AG09309 (cell line): Measurements from ENCODE around the gene HDLBP.

Experiments used
- DNase-seq: peaks from one replicate; pipeline ENCODE4 v3.0.0-alpha.2; 2010; ENCODE audit warnings: low read depth
- H3K4me3 ChIP-seq: 2 replicates; pipeline ENCODE4 v1.5.1; 2011; ENCODE audit warnings: mild to moderate bottlenecking, low read depth, low read length, moderate library complexity; ENCODE audit not compliant: control insufficient read depth
- TF ChIP-seq, protein P1 (sequence below): IDR thresholded peaks from 2 replicates; pipeline ENCODE4 v1.5.1; 2011; ENCODE audit warnings: mild to moderate bottlenecking, low read depth, low read length, inconsistent platforms; ENCODE audit not compliant: insufficient read depth, control insufficient read depth; ENCODE audit errors: missing control alignments

HDLBP gene

DNA sequence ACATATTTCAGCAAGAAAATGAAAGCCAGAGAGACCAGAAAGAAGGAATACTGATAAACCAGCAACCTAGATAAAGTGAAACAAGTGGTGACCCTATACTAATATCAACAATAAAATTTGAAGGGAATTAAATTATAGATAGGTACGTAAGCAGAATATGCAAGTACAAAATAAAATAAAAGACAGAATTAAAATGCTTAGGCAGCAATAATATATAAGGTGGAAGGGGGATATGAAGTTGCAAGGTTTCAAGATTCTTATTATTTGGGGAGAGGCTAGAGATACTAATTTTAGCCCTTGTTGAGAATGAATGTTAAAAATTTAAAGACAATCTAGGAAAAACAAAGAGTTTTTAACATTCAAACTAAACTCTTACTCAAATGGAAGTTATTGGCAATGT is 39.6 kb downstream of the HDLBP start:
- TF ChIP-seq, protein P1, sequence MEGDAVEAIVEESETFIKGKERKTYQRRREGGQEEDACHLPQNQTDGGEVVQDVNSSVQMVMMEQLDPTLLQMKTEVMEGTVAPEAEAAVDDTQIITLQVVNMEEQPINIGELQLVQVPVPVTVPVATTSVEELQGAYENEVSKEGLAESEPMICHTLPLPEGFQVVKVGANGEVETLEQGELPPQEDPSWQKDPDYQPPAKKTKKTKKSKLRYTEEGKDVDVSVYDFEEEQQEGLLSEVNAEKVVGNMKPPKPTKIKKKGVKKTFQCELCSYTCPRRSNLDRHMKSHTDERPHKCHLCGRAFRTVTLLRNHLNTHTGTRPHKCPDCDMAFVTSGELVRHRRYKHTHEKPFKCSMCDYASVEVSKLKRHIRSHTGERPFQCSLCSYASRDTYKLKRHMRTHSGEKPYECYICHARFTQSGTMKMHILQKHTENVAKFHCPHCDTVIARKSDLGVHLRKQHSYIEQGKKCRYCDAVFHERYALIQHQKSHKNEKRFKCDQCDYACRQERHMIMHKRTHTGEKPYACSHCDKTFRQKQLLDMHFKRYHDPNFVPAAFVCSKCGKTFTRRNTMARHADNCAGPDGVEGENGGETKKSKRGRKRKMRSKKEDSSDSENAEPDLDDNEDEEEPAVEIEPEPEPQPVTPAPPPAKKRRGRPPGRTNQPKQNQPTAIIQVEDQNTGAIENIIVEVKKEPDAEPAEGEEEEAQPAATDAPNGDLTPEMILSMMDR, result no peak
- no peak for DNase-seq
- no peak overlapping the region for H3K4me3 ChIP-seq

DNA sequence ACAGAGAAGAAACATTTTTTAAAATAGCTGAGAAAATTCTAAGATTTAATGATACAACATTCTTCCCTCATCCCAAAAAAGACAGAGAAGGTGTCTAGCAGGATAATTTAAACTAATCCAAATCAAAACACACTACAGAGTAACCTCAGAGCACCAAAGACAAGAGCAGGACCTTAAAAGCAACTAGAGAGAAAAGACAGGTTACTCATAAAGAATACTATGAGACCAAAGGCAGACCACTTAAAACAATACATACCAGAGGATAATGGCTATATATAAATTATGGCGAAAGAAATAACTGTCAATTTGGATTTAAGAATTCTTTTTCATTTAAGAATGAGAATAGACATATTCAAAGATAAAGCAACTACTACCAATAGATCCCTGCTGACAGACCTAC is 40.0 kb downstream of the HDLBP start:
- TF ChIP-seq, protein P1, result no peak
- no peak for DNase-seq
- no peak overlapping the region for H3K4me3 ChIP-seq

DNA sequence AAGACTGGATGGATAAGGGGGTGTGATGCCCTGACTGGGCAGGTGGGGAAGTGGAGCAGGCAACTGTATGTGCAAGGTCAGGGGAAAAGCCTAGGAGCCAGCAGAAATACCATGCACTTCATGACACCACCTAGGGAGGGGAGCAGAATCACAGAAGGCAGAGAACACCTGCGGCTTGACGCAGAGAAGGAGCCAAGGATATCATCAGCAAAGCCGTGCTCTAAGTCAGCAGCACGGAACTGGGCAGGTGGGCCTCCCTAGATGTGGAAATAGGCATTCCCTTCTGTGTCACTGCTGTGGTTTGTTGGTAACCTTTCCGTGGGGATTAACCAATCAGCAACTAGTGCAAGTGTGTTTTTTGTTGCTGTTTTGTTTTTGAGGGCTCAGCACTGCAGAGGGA is 41.3 kb downstream of the HDLBP start:
- H3K4me3 ChIP-seq, result no peak overlapping the region
- no peak for DNase-seq
- TF ChIP-seq, protein P1, result no peak

DNA sequence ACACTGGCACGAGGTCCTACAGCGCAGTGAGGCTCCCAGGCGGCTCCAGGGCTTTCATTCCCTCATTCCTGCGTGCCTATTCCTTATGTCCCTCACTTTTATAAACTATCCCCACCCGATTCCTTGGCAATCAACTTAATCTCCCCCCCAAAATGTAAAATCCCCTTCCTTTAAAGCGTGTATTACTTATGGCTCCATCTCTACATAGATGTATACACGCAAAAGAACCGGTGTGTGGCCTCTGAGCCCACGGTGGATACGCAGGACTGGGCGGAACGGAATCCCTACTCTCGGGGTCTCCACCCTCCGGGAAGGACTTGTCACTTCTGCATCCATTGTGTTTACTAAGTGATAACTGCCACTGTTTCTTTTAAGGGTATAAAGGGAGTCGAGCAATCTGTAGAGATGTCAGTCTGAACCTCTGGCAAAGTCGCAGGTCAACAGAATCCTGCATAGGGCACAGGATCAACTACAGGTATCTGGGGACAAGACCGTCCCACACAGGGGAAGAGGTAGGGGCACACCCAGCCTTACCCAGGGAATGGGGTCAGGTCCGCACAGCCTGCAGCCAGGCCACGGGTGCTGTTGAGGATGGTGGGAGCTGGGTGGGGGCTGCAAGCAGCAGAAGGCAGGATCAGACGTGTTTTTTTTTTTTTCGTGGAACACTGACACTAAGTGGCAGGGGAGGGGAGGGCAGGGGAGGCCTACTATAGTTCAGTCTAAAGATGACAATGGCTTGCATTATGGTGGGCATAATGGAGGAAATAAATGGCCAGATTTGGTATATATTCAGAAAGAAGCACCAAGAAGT is 42.1 kb downstream of the HDLBP start:
- peak overlapping the region; percentile 63 for H3K4me3 ChIP-seq
- TF ChIP-seq, protein P1, result no peak
- no peak for DNase-seq

DNA sequence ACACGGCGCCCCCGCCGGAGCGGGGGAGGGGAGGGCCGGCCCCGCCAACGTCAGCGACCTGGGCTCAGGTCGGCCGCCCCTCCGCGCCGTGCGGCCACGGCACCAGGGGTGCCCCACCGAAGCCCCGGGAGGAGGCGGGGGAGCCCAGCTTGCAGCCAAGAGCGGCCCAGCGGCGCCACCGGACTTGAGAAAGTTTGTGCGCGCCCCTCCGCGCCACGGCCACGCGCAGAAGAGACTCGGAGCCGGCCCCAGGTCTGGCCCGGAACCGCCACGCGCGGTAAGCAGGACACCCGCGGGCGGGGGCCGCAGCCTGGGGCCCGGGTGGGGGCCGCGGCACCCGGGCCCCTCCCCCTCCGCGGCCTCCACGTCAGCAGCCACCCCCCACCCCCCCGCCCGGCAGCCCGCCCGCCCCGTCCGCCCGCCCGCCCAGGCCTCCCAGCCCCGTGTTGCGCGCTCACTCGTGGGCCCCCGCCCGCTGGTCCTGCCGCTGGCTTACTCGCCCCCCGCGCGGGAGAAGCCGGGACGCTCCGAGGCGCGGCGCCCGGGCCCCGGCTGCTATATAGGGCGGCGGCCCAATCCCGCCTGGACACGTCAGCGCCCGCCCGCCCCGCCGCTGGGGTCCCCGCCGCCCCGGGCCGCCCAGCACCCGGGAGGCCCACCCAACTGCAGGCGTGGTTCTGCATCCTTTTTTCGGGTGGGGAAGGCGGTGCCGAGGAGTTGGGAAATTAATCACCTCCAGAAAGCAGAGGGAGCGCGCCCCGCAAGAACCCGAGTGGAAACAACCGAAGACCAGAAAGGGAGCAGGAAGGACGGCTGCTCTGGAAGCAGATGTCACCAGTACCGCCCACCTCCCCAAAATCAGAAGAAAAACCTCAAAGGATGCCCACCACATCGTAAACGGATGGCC is 42.9 kb downstream of the HDLBP start:
- peak overlapping the region; percentile 63 for H3K4me3 ChIP-seq
- TF ChIP-seq, protein P1, result no peak
- DNase-seq, result peak; percentile 14

DNA sequence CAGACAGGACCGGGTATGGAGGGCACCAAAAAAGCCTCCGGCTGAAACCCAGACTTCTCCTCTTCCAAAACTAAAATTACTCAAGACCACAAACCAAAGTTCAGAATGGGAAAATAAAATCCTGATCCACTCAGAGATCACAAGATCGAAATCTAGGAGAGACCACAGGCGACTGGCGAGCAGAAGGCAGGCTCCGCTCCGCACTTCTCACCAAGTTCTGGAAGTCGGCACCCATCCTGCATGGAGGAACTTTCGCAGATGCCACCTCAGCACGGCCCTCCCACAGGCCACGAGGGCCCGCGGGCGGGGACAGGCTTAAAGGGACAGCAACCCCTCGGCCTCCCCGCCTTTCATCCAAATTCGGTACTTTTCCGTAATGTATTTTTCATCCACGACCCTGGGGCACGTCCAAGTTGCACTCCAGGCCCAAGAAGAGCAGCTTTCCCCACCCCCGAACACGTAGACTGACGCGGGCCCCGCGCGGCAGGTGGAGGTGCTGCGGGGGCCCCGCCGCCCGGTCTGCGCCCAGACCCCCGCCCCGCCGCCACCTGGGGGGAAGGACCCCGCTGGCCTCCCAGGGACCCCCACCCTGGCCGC is 43.7 kb downstream of the HDLBP start:
- H3K4me3 ChIP-seq, result peak overlapping the region; percentile 63
- TF ChIP-seq, protein P1, result no peak
- DNase-seq, result peak; percentile 46
